SK-N-MC (cell line): Measurements from ENCODE around the gene PFKFB3.

Source experiments
- EZH2 ChIP-seq: fragments of 200-600 bp; sonication (generic); IDR thresholded peaks from one replicate; pipeline ENCODE4 v1.6.1; 2017; ENCODE audit warnings: antibody characterized with exemption
- FOXP2 ChIP-seq: optimal IDR thresholded peaks from 2 replicates; pipeline ENCODE3; 2011; ENCODE audit warnings: mild to moderate bottlenecking, moderate library complexity; ENCODE audit not compliant: insufficient read depth; ENCODE audit errors: extremely low read length, control extremely low read depth
- POLR2AphosphoS5 ChIP-seq: IDR thresholded peaks from 2 replicates; pipeline ENCODE4 v1.6.1; 2012; ENCODE audit warnings: mild to moderate bottlenecking, low read depth, low read length, borderline replicate concordance

DNA sequence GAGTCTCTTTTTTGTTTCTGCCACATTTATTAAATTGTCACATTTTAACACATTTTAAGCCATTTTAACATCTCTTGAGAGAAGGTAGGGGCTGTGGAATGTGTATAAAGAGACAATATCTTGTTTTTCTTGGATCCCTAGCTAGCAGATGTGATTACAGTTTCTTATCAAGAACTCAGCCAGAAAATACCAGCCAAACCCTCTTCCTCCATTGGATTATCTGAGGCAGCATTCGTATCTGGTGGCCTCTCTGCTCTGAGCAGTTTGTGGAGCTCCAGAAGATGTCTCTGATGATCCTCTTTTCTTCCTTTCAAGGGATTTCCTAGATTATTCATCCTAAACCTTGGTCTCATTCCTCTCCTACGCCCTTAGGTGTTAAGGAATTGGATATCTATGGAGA lies 35.3 kb upstream of the PFKFB3 start:
- TF ChIP-seq POLR2AphosphoS5 (no peak), EZH2 (no peak), FOXP2 (no peak)
